Neural progenitor cell (in vitro differentiated cells): ENCODE measurements around the gene ZNF343.

Experiments used
- EZH2 ChIP-seq: fragments of 200-600 bp; sonication (generic); IDR thresholded peaks from 2 replicates; pipeline ENCODE4 v1.6.1; 2017; ENCODE audit warnings: antibody characterized with exemption, mild to moderate bottlenecking, moderate library complexity
- TF ChIP-seq, protein P1 (sequence below): fragments of 200-600 bp; sonication (generic); IDR thresholded peaks from 2 replicates; pipeline ENCODE4 v1.5.1; 2017; ENCODE audit warnings: antibody characterized with exemption, mild to moderate bottlenecking

DNA sequence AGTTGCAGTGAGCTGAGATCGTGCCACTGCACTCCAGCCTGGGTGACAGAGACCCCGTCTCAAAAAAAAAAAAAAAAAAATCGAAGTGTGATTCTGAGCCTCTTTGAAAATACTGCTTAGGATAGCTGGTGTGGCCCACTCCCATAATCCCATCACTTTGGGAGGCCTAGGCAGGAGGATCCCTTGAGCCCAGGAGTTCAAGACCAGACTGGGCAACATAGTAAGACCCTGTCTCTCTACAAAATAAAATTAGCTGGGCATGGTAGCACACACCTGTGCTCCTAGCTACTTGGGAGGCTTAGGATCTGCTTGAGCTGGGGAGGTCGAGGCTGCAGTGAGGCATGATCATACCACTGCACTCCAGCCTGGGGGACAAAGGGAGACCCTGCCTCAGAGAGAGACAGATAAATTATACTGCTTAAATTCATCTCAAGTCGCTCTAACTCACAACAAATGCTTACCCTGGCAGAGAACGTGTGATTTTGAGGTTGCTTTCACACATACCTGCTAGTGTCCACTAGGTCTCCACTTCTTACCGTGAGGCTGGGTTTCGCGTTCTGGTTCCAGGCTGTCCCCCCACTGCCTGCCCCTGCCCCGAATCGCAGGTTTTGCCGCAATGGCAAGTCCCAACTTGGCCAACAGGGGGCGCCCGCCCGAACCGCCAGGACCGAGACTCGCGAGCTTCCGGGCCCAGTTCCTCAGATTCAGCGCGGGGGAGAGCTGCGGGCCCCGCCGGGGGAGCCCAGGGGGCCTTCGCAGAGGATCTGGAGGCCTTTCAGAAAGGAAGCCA lies 15.4 kb upstream of the ZNF343 start:
- TF ChIP-seq, protein P1, sequence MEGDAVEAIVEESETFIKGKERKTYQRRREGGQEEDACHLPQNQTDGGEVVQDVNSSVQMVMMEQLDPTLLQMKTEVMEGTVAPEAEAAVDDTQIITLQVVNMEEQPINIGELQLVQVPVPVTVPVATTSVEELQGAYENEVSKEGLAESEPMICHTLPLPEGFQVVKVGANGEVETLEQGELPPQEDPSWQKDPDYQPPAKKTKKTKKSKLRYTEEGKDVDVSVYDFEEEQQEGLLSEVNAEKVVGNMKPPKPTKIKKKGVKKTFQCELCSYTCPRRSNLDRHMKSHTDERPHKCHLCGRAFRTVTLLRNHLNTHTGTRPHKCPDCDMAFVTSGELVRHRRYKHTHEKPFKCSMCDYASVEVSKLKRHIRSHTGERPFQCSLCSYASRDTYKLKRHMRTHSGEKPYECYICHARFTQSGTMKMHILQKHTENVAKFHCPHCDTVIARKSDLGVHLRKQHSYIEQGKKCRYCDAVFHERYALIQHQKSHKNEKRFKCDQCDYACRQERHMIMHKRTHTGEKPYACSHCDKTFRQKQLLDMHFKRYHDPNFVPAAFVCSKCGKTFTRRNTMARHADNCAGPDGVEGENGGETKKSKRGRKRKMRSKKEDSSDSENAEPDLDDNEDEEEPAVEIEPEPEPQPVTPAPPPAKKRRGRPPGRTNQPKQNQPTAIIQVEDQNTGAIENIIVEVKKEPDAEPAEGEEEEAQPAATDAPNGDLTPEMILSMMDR: peak; percentile 98
- TF ChIP-seq EZH2: no peak
